HepG2 (cell line): ENCODE data around the gene MLX. TPM values are rescaled to one million over a fixed set of nuclear protein-coding genes. Genes with fewer than 3 reads are reported as not detected.

Source experiments
- AGO1 ChIP-seq: fragments of 200-400 bp; formaldehyde crosslinking; IDR thresholded peaks from 2 replicates; pipeline ENCODE4 v1.6.1; 2017; ENCODE audit warnings: mild to moderate bottlenecking, low read depth, low read length, moderate library complexity; ENCODE audit not compliant: poor library complexity, severe bottlenecking
- ATAD3A ChIP-seq: sonication (generic); formaldehyde crosslinking; IDR thresholded peaks from 2 replicates; pipeline ENCODE4 v1.4.0; 2020; ENCODE audit warnings: missing genetic modification reagents
- GPN1 ChIP-seq: sonication (generic); formaldehyde crosslinking; IDR thresholded peaks from 2 replicates; pipeline ENCODE4 v1.5.1; 2020; ENCODE audit warnings: missing genetic modification reagents, borderline replicate concordance
- HNRNPL ChIP-seq: fragments of 200-400 bp; formaldehyde crosslinking; IDR thresholded peaks from 2 replicates; pipeline ENCODE4 v1.6.1; 2017; ENCODE audit warnings: mild to moderate bottlenecking, low read depth, low read length
- ISX ChIP-seq: sonication (generic); formaldehyde crosslinking; conservative IDR thresholded peaks from 2 replicates; pipeline ENCODE4 v1.5.0; 2020; ENCODE audit warnings: missing genetic modification reagents
- KDM6A ChIP-seq: IDR thresholded peaks from 2 replicates; pipeline ENCODE4 v1.6.1; 2016; ENCODE audit warnings: low read depth
- MXD3 ChIP-seq: IDR thresholded peaks from 2 replicates; pipeline ENCODE4 v1.6.1; 2016; ENCODE audit warnings: mild to moderate bottlenecking, missing biosample characterization, missing genetic modification reagents
- NR2C2 ChIP-seq: sonication (generic); formaldehyde crosslinking; IDR thresholded peaks from 2 replicates; pipeline ENCODE4 v1.4.0; 2020; ENCODE audit warnings: missing genetic modification reagents, mild to moderate bottlenecking, moderate library complexity, borderline replicate concordance
- REPIN1 ChIP-seq: sonication (generic); formaldehyde crosslinking; IDR thresholded peaks from 2 replicates; pipeline ENCODE4 v1.8.0; 2022; ENCODE audit warnings: missing genetic modification reagents, low read depth, mild to moderate bottlenecking, borderline replicate concordance
- SATB2 ChIP-seq: sonication (generic); formaldehyde crosslinking; IDR thresholded peaks from 2 replicates; pipeline ENCODE4 v1.5.0; 2020; ENCODE audit warnings: missing genetic modification reagents
- SSRP1 ChIP-seq: IDR thresholded peaks from 2 replicates; pipeline ENCODE4 v1.6.1; 2016; ENCODE audit warnings: control low read depth
- ZNF143 ChIP-seq: sonication (generic); formaldehyde crosslinking; IDR thresholded peaks from 2 replicates; pipeline ENCODE4 v1.4.0; 2020; ENCODE audit warnings: missing genetic modification reagents
- ZNF20 ChIP-seq: sonication (generic); formaldehyde crosslinking; IDR thresholded peaks from 2 replicates; pipeline ENCODE4 v1.4.0; 2020; ENCODE audit warnings: mild to moderate bottlenecking, moderate library complexity, missing genetic modification reagents
- ZNF333 ChIP-seq: sonication (generic); formaldehyde crosslinking; IDR thresholded peaks from 2 replicates; pipeline ENCODE4 v1.4.0; 2020; ENCODE audit warnings: mild to moderate bottlenecking, missing genetic modification reagents, borderline replicate concordance
- ZNF44 ChIP-seq: sonication (generic); formaldehyde crosslinking; IDR thresholded peaks from 2 replicates; pipeline ENCODE4 v1.5.1; 2020; ENCODE audit warnings: mild to moderate bottlenecking, missing genetic modification reagents
- polyA plus RNA-seq, 8 experiments: library from polyadenylated mRNA; depleted of rRNA in 3 of 8; stranded (reverse) in 7 of 8; unstranded in 1 of 8; fragments of >200 nt; fragmentation: Illumina TruSeq in 4 of 8; extraction: Trizol in 4 of 8; gene quantifications; 2 replicates each; pipeline versions ENCODE4 v1.2.1 to v1.2.3, GENCODE V29; 2011 to 2016; ENCODE audit warnings: low read depth in 4 of 8, missing spikeins in 1 of 8, mixed read lengths in 1 of 8; ENCODE audit not compliant: insufficient read depth in 1 of 8
- total RNA-seq, 5 experiments: library from RNA; depleted of rRNA; stranded (reverse); fragments of >200 nt; fragmentation: Illumina TruSeq; extraction: Trizol; gene quantifications; 2 replicates each; pipeline ENCODE4 v1.2.3, GENCODE V29; 2016; ENCODE audit warnings: low read depth in 1 of 5
- TF ChIP-seq, protein P1 (sequence below): sonication (generic); formaldehyde crosslinking; IDR thresholded peaks from 2 replicates; pipeline ENCODE4 v1.4.0; 2020; ENCODE audit warnings: missing genetic modification reagents, borderline replicate concordance
- TF ChIP-seq, protein P2 (sequence below): sonication (generic); formaldehyde crosslinking; IDR thresholded peaks from 2 replicates; pipeline ENCODE4 v1.5.0; 2020; ENCODE audit warnings: missing genetic modification reagents
- TF ChIP-seq, protein P3 (sequence below): sonication (generic); formaldehyde crosslinking; IDR thresholded peaks from 2 replicates; pipeline ENCODE4 v1.8.1; 2023; ENCODE audit warnings: mild to moderate bottlenecking, moderate library complexity, missing genetic modification reagents
- TF ChIP-seq, protein P4 (sequence below): sonication (generic); formaldehyde crosslinking; conservative IDR thresholded peaks from 2 replicates; pipeline ENCODE4 v1.8.1; 2023; ENCODE audit warnings: missing genetic modification reagents

MLX gene
- total and polyA plus RNA-seq, 2 of the 13 experiments (the other 11 are each of a cell fraction or from before 2014, with no cell fraction given), result 38.9 to 74.4 TPM

- no peak for TF ChIP-seq GPN1 (CRISPR knock-in tag)
- TF ChIP-seq, protein P1, sequence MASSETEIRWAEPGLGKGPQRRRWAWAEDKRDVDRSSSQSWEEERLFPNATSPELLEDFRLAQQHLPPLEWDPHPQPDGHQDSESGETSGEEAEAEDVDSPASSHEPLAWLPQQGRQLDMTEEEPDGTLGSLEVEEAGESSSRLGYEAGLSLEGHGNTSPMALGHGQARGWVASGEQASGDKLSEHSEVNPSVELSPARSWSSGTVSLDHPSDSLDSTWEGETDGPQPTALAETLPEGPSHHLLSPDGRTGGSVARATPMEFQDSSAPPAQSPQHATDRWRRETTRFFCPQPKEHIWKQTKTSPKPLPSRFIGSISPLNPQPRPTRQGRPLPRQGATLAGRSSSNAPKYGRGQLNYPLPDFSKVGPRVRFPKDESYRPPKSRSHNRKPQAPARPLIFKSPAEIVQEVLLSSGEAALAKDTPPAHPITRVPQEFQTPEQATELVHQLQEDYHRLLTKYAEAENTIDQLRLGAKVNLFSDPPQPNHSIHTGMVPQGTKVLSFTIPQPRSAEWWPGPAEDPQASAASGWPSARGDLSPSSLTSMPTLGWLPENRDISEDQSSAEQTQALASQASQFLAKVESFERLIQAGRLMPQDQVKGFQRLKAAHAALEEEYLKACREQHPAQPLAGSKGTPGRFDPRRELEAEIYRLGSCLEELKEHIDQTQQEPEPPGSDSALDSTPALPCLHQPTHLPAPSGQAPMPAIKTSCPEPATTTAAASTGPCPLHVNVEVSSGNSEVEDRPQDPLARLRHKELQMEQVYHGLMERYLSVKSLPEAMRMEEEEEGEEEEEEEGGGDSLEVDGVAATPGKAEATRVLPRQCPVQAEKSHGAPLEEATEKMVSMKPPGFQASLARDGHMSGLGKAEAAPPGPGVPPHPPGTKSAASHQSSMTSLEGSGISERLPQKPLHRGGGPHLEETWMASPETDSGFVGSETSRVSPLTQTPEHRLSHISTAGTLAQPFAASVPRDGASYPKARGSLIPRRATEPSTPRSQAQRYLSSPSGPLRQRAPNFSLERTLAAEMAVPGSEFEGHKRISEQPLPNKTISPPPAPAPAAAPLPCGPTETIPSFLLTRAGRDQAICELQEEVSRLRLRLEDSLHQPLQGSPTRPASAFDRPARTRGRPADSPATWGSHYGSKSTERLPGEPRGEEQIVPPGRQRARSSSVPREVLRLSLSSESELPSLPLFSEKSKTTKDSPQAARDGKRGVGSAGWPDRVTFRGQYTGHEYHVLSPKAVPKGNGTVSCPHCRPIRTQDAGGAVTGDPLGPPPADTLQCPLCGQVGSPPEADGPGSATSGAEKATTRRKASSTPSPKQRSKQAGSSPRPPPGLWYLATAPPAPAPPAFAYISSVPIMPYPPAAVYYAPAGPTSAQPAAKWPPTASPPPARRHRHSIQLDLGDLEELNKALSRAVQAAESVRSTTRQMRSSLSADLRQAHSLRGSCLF (CRISPR knock-in tag), result 0 out of 2 replicates have a peak, but pooled peaks have one; percentile 14
- TF ChIP-seq HNRNPL, result peak; percentile 35; the same call in 1 of the 2 replicates
- peak; percentile 34; the same call in 1 of the 2 replicates for TF ChIP-seq SATB2 (CRISPR knock-in tag)
- peak; percentile 57; the same call in 1 of the 2 replicates for TF ChIP-seq MXD3 (CRISPR knock-in tag)
- TF ChIP-seq REPIN1 (CRISPR knock-in tag), result 0 out of 2 replicates have a peak, but pooled peaks have one; percentile 5
- TF ChIP-seq KDM6A (CRISPR knock-in tag), result no peak
- no peak for TF ChIP-seq ISX
- TF ChIP-seq, protein P2, sequence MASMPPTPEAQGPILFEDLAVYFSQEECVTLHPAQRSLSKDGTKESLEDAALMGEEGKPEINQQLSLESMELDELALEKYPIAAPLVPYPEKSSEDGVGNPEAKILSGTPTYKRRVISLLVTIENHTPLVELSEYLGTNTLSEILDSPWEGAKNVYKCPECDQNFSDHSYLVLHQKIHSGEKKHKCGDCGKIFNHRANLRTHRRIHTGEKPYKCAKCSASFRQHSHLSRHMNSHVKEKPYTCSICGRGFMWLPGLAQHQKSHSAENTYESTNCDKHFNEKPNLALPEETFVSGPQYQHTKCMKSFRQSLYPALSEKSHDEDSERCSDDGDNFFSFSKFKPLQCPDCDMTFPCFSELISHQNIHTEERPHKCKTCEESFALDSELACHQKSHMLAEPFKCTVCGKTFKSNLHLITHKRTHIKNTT, result 0 out of 2 replicates have a peak, but pooled peaks have one; percentile 22
- TF ChIP-seq ZNF44, result peak; percentile 10; the same call in 1 of the 2 replicates
- TF ChIP-seq ZNF20 (CRISPR knock-in tag), result no peak
- peak; percentile 73 for TF ChIP-seq AGO1
- TF ChIP-seq, protein P3, sequence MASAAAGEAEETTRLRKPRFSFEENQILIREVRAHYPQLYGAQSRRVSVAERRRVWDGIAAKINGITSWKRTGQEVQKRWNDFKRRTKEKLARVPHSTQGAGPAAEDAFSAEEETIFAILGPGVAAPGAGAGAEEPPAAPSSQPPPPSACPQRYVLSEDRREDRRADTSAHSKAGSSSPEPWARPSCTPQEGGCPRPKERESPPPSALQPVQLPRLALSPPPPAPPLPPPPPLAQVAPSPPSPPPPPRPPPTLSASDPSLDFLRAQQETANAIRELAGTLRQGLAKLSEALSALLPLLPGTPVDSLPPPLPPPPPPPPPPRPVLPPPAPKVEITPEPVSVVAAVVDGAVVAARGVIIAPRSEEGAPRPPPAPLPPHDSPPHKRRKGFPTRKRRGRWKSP (CRISPR knock-in tag), result peak; percentile 38; the same call in 1 of the 2 replicates
- peak; percentile 80; the same call in 1 of the 2 replicates for TF ChIP-seq NR2C2
- 0 out of 2 replicates have a peak, but pooled peaks have one; percentile 69 for TF ChIP-seq ATAD3A (CRISPR knock-in tag)
- no peak for TF ChIP-seq ZNF333 (CRISPR knock-in tag)
- peak; percentile 90; the same call in 1 of the 2 replicates for TF ChIP-seq SSRP1 (CRISPR knock-in tag)
- TF ChIP-seq ZNF143 (CRISPR knock-in tag), result 0 out of 2 replicates have a peak, but pooled peaks have one; percentile 12
- TF ChIP-seq, protein P4, sequence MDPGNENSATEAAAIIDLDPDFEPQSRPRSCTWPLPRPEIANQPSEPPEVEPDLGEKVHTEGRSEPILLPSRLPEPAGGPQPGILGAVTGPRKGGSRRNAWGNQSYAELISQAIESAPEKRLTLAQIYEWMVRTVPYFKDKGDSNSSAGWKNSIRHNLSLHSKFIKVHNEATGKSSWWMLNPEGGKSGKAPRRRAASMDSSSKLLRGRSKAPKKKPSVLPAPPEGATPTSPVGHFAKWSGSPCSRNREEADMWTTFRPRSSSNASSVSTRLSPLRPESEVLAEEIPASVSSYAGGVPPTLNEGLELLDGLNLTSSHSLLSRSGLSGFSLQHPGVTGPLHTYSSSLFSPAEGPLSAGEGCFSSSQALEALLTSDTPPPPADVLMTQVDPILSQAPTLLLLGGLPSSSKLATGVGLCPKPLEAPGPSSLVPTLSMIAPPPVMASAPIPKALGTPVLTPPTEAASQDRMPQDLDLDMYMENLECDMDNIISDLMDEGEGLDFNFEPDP (CRISPR knock-in tag), result 0 out of 2 replicates have a peak, but pooled peaks have one; percentile 35
Measured at GRCh38 chr17:42562388-42563142, 4.3 kb upstream of the MLX start (continued).
